DMS53 treated with DMSO at 0.1 percent for 48 hours (cell line): ENCODE results near the gene TBCB.
"Not testable (repeated sequence)": the region's sequence is repeated elsewhere in the genome, so short reads cannot be mapped to it uniquely, and the experiment has no call there.

Experiments used
- DNase-seq: peaks from one replicate; lab custom pipeline; 2025; ENCODE audit not compliant: unreplicated experiment; lab: John Stamatoyannopoulos, UW

Gene TBCB

DNA sequence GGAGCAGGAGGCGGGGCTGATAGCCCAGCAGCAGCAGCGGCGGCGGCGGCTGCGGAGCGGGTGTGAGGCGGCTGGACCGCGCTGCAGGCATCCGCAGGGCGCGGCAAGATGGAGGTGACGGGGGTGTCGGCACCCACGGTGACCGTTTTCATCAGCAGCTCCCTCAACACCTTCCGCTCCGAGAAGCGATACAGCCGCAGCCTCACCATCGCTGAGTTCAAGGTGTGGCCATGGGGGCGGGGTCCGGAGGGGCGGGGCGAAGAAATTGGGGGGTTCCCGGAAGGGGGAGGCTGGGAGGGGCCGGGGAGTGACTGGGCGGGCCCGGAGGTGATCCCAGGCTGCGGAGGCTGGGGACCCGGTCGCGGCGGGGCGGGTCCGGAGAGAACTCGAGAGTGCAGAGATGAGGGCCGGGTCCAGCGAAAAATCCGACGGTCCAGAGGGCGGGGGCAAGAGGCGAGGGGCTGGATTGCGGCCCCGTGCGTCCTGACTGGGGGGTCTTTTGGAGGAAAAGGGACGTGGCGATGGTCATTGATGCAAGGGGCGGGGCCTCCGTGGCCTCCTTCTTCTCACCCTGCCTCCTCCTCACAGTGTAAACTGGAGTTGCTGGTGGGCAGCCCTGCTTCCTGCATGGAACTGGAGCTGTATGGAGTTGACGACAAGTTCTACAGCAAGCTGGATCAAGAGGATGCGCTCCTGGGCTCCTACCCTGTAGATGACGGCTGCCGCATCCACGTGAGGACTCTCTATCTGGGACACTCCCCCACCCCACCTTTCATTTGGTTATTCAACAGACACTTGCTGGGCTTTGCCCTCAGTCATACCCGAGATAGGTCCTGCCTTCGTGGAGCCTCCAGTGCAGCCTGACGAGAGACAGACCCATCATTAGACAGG is at the start of gene TBCB:
TBCB (plus strand) TSS at position 16 of the 891 bp plus-strand sequence; CDS start at position 109, 93 bp downstream.
- no peak for DNase-seq

GRCh38 chr19:36067681-36068080 is 47.6 kb upstream of the TBCB start:
- DNase-seq, result no peak

GRCh38 chr19:36068810-36069499 is 46.3 kb upstream of the TBCB start:
- not testable (repeated sequence) for DNase-seq

- DNase-seq, result no peak
These were observed 43.2 kb upstream of the TBCB start for GRCh38 chr19:36072081-36072480.

DNA sequence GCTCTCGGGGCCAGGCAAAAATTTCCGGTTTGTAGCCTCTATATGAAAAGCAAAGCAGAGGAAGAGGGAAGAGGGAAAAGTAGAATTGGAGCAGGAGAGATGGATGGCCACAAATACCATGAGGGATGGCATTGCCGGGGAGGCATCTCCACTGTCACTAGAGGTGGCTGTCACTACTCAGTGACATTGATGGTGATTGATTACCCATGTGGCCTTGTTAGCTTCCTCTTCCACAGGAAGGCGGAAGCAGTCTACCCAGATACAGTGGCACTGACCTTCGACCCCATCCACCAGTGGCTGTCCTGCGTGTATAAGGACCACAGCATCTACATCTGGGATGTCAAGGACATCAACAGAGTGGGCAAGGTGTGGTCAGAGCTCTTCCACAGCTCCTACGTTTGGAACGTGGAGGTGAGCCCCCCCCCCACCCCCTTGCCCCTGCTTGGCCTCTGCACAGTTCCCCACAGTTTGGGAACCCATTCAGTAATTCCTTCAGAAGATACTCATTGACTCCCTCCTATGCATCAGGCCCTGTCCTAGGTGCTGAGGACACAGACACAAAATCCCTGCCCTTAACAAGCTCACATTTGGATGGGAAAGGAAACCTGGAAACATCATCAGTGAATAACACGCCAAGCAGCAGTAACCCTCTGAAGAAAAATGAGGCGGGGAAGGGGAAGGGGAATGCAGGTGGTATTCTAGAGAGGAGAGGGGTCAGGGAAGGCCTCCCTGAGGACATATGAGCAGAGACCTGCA is 42.0 kb upstream of the TBCB start:
- no peak for DNase-seq

- DNase-seq, result no peak
These were observed 35.8 kb upstream of the TBCB start for GRCh38 chr19:36079389-36079945.

- DNase-seq, result no peak
These were observed 33.9 kb upstream of the TBCB start for GRCh38 chr19:36081385-36081784.

GRCh38 chr19:36081894-36082293 is 33.4 kb upstream of the TBCB start:
- DNase-seq, result no peak

GRCh38 chr19:36082916-36083315 is 32.4 kb upstream of the TBCB start:
- DNase-seq, result no peak

DNA sequence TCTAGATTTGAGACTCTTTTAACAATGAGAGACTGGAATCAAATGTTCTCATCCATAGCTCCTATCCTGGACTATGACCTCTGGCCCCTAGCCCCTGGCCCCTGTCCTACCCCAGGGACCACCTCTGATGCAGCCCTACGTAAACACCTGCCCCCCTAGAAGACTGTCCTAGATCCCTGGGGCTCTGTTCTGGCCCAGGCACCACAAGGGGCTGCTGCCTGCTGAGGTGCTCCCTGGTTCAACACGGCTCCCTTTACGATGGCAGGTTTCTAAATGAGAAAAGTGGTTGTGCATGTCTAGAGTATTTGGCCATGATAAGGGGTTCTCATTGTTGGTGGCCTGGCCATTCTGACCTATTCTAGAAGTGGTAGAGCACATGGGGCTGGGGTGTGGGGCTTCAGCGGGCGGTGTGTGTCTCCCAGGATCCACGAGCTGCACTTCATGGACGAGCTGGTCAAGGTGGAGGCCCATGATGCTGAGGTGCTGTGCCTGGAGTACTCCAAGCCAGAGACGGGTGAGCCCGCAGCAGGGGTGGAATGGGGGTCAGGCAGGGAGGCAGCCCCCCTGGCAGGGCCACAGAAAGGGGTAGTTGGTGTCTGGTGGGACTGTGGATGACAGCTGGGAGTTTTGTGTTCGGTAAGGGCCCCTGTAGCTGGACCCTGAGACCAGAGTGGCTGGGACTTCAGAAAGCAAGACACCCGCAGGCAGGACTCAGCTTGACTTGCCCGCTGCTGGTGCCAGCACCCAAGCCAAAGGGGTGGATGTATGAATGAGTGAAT is 30.8 kb upstream of the TBCB start:
- DNase-seq, result no peak

DNA sequence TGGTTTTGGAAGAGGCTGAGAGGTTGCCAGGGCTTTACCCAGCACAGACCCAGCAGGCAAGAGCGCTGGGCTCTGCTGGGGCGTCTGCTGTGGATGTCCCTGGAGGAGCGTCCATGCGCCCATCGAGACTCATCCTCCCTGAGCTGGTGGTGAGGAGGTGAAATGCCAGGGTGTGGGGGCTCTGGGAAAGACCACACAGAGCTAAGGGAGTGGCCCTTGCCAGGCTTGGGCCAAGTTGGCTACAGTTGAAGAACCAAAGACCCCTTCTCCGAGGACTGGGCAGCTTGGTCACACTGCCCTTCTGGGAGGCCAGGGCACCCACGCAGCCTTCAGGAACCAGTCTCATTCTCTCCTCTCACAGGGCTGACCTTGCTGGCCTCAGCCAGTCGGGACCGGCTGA is 28.9 kb upstream of the TBCB start:
- no peak for DNase-seq

GRCh38 chr19:36089847-36090246 is 25.4 kb upstream of the TBCB start:
- no peak for DNase-seq

GRCh38 chr19:36090910-36091695 is 24.2 kb upstream of the TBCB start:
- DNase-seq, result no peak

- DNase-seq, result no peak
These were observed 22.7 kb upstream of the TBCB start for GRCh38 chr19:36092566-36092965.

DNA sequence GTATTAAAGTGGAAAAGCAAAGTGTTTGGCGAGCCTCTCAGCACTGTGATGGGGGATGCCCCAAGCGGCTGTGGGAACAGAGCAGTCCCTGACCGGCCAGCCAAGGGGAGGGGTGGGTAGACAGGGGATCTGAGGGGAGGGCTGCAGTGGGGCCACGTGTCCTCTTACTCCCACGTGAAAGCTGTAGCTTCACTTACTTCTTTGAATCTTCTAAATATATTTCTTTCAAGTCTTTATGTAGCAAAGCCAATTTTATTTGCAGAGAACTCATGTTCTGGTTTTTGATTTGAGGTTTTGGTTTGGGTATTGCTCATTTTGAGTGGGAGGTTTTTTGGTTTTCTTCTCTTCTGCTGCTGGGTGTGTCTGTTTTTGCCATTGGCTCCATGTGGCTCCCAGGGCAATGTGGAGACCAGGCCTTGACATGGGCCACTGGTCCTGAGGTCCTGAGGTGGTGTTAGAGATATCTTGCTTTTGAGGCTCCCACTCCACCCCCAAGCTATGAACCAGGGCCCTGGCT is 22.1 kb upstream of the TBCB start:
- DNase-seq, result no peak

GRCh38 chr19:36093687-36094086 is 21.6 kb upstream of the TBCB start:
- no peak for DNase-seq

DNA sequence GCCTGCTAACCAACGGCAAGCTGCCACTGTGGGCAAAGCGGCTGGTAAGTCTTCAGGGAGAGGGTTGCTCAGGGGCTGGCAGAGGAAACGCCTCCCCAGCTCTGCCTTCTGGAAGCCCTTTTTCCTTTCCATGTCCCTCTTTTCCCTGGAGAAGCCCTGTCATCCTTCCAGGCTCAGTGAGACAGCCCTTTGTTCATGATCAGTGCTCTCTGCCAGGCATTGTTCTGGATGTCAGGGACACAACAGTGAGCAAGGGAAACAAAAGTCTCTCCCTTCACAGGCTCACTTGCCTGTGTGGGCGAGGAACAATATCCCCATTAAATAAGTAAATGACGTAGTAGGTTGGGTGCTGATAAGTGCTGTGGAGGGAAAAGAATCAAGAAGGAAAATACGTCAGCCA is 18.2 kb upstream of the TBCB start:
- DNase-seq, result no peak

DNA sequence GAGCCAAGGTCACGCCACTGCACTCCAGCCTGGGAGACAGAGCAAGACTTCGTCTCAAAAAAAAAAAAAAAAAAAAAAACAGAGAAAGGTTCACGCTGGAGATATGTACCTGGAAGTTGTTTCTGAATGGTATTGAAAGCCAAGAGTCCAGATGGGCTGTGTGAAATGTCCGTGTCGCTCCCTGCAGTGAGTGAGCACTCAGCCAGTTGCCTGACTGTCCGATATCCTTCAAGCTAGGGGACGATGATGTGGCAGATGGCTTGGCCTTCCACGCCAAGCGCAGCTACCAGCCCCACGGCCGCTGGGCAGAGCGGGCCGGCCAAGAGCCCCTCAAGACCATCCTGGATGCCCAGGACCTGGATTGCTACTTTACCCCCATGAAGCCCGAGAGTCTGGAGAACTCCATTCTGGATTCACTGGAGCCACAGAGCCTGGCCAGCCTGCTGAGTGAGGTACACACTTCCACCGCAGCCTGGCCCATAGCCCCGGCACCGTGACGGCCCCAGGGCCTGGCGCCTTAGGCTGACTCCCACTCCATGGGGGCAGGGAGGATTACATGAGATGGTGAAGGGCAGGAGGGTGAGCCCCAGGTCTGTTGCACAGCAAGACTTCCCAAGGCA is 16.0 kb upstream of the TBCB start:
- DNase-seq, result no peak

DNA sequence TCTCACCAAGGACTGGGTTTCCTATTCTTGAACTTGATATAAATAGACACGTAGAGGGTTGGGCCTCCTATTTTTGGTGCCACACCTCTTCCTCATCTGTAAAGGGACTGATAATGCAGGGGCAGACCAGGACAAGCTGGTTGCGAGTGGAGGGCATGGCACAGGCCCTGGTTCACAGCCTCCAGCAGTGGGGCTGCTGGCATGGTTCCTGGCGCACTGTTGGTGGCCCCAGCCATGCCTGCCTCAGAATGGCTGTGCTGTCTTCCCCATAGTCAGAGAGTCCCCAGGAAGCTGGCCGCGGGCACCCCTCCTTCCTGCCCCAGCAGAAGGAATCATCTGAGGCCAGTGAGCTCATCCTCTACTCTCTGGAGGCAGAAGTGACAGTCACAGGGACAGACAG is 14.8 kb upstream of the TBCB start:
- no peak for DNase-seq
